GM19468 (cell line): Measurements from ENCODE around the gene PHRF1.

Experiments
- ATAC-seq: cut with Tn5 transposase; IDR thresholded peaks from one replicate; pipeline ENCODE4 v1.9.1; 2021; ENCODE audit warnings: mild to moderate bottlenecking, moderate library complexity, moderate number of reproducible peaks; ENCODE audit not compliant: unreplicated experiment; ENCODE audit errors: extremely low read depth

PHRF1 gene

DNA sequence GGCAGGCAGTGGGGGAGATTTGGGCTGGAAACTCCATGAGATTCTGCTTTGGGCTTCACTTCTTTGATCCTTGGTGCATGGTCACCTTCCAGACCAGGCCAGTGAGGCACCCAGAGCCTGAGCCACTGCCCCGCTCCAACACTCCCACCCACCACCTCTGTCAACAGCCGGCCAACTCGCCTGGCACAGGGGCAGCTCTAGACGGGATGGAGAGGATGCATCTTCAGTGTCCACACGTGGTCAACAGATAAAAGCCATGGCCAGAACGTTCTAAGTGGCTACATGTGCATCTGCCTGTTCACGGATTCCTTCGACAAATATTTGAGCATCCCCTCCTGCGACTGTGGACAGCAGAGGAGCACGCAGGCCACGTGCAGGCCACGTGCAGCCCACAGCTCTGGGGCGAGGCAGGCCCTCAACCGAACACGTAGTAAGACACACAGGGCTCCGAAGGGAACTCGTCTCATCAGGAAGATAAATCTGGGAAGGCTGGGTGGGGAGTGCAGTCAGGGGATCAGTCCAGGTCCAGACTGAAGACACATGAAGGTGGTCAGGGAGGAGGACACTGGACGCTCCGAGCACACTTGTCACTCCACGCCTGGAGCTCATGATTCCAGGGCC, 37.7 kb upstream of the PHRF1 start:
- no peak for ATAC-seq

DNA sequence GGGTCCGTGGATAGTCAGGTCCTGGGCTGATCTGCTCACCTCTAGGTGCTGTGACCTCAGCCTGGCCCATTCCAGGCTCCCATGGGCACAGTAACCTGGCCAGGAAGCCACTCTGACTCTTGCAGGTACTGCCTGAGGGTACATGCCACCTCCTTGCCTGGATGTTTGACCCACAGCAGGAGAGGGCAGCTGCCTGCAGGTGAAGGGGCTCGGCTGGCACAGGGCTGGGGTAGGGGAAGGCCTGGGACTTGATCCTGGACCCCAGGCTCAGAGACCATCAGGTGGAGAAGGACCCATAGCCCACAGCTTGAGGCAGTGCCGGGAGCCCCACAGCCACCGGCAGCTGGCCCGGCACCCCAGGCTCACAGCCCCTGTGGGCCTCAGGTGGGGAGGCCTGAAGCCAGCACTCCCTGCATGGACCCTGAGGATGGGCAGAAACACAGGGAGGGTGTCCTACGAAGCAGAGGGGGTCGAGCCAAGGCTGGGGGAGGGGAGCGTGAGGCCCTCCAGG, 36.2 kb upstream of the PHRF1 start:
- ATAC-seq, result no peak

DNA sequence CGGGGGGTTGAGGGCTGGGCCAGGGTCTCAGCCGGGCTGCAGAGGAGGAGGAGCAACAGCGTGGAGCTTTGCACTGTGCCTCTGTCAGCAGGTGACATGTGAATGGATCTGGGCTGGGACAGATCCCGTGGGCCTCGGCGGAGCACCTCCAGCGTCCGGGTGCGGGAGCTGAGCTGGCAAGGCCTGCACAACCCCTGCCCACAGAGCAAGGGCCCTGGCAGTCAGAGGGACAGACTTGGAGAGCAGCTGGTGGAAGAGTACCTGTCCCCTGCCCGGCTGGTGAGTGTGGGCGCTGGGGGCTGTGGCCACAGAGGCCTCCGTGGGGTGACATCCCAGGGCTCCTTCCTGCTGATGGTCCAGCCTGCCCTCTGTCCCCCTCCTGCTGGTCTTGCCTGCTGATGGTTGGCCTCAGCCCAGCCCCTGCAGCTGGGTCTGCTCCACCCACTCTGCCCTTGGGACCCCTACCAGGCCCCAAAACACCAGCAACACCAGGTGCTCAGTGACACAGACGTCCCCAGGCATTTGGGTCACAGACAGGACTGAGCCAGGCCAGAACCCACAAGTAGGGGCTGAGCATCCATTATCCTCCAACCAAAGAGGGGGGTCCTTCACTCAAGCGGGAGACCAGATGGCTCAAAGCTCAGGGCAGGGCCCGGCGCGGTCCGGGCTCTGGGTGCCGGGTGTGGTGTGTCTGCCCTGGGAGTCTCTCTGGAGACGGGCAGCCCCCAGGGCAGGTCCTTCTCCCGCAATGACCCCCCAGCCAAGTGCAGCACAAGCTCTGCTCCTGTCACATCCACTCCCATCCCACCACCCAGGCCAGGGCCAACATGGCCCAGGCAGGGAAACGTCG, 35.5 kb upstream of the PHRF1 start:
- ATAC-seq, result no peak

DNA sequence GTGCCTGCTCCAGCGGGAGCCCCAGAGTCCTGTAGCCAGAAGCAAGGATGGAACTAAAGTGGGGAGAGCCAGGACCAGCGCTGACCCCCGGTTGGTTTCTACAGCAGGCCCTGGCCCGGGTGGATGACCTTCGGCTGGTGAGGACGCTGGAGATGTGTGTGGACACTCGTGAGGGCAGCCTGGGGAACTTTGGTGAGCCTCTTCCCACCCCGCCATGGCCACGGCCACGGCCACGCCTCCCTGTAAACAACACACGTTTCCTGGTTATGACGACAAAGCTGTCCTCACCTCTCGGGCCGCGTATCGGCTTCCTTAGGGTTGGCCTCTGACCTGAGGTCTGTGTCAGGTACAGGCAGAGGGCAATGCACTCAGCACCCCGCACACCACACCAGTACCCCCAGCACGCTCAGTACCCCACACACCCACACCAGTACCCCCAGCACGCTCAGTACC, 34.8 kb upstream of the PHRF1 start:
- no peak for ATAC-seq

DNA sequence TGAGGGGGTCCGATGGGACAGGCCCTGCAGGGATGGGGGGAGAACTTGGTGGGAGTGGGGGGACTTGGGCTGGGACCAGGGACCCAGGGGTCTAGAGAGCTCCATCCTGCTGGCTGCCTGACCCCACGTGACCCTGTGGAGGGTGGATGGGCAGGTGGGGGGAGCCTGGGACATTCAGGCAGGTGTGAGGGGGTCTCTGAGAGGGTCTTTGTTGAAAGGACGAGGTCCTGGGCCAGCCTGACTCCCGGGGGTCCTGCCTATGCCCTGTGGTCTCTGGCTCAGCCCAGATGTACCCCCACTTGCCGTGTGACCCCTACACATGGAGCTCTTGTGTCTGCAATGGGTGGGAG, 31.5 kb upstream of the PHRF1 start:
- no peak for ATAC-seq

DNA sequence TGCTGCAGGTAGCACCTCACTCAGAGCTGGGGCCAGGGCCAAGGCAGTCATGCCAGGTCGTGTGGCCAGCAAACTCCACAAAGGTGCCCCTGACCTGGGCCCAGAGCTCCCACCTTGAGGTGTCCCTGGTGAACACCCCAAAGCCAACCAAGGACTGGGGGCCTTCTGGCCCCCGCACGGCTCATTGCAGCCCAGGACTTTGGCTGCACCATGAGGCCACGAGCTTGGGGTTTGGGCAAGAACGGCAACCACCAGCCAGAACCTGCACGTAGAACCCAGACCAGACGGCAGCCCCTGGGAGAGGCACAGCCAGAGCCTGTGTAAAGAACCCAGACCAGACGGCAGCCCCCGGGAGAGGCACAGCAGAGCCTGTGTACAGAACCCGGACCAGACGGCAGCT, 31.1 kb upstream of the PHRF1 start:
- no peak for ATAC-seq

DNA sequence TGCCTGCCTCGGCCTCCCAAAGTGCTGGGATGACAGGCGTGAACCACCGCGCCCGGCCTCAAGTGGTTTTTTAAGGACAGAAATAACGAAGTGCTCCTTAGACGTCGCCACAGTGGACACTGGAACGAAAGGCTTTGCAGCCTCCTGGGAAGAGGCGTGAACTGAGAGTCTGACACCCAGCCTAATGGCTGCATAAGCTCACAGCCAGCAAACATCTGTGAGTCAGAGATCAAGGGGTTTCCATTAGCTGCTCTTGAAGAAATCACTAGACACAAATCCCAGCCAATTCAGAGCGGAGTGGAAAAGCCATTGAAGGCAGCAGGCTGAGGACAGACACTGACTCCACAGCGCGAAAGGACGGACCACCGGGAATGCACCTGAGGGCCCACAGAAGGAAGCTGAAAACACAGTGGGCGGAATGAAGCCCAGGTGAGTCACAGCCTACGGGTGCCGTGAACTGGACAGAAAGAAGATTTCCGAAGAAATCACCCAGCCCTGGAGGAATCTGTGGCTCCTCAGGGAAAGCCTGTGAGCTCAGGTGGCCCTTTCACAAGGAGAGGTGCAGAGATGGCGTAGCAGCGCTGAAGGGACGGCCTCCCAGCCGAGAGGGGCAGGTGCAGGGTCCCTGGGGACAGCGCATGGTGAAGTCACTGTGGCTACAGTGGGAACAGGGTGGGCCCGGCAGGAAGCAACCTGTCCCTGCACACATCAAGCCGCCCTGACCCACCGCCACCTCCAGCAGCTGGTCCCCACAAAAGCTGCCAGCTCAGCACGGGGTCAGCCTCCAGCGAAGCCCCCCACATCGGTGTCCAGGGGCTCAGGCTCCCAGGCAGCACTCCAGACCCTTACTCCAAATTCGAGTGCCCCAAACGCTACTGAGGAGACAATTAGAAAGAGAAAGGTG, 27.3 kb upstream of the PHRF1 start:
- no peak for ATAC-seq

DNA sequence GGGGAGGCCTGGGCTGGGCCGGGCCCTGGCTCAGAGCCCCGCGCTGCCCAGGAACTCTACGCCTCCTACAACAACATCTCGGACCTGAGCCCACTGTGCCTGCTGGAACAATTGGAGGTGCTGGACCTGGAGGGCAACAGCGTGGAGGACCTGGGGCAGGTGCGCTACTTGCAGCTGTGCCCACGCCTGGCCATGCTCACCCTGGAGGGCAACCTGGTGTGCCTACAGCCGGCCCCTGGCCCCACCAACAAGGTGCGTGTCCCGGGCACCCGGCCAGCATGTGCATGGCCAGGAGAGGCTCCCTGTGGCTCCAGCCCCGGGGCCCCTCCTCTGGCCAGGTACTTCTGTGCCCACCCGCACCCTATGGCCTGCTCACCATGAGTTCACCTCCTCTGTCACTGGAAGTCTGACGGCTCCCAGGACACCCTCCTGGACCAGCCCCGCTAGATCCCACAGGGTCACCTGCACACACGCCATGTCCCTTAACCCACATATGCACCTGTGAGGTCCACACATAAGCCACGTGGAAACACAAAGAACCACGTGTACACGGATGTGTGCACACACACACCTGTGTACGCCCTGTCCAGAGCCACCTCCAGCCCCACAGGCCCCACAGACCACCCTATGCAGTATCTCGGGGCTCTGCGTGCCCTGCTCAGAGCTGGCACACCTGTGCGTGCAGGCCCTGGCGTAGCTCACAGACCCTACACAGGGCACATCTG, 26.1 kb upstream of the PHRF1 start:
- no peak for ATAC-seq

DNA sequence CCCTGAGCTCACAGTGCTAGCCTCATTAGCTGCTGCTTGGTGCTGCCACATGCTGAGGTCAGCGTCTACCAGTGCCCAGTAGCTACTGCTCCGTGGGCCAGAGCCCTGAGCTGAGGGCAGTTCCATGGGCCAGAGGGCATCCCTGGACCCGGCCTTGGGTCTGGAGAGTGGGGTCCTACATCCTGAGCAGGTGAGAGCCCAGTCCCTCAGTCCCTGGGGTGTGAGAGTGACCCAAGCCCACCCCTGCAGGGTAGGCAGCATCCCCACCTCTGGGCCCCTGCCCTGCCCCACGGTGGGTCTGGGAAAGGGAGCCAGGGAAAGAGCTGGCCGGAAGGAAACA, 25.6 kb upstream of the PHRF1 start:
- ATAC-seq, result no peak

DNA sequence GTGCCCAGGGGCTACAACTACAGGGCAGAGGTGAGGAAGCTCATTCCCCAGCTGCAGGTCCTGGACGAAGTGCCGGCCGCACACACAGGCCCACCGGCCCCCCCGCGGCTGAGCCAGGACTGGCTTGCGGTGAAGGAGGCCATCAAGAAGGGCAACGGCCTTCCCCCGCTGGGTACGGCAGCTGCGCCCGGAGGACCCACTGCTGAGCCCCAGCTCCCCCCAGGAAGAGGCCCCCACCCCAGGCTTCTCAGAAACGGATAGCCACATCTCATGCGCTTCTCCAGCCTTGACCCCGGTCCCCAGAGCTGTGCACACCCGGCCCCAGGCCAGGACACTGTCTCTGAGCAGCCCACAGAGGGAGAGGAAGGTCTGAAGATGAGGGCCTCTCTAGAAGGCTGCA, 25.1 kb upstream of the PHRF1 start:
- ATAC-seq, result no peak

DNA sequence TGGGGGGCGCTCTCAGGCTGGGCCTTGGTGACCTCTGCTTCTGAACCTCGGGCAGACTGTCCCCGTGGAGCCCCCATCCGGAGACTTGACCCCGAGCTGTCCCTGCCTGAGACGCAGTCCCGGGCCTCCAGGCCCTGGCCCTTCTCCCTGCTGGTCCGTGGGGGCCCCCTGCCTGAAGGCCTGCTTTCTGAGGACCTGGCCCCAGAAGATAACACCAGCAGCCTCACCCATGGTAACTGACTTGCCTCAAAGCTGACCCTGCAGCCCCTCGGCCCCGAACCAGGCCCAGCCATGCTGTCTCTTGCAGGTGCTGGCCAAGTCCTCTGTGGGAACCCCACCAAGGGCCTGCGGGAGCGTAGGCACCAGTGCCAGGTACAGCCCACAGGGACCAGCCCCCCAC, 24.7 kb upstream of the PHRF1 start:
- ATAC-seq, result no peak

DNA sequence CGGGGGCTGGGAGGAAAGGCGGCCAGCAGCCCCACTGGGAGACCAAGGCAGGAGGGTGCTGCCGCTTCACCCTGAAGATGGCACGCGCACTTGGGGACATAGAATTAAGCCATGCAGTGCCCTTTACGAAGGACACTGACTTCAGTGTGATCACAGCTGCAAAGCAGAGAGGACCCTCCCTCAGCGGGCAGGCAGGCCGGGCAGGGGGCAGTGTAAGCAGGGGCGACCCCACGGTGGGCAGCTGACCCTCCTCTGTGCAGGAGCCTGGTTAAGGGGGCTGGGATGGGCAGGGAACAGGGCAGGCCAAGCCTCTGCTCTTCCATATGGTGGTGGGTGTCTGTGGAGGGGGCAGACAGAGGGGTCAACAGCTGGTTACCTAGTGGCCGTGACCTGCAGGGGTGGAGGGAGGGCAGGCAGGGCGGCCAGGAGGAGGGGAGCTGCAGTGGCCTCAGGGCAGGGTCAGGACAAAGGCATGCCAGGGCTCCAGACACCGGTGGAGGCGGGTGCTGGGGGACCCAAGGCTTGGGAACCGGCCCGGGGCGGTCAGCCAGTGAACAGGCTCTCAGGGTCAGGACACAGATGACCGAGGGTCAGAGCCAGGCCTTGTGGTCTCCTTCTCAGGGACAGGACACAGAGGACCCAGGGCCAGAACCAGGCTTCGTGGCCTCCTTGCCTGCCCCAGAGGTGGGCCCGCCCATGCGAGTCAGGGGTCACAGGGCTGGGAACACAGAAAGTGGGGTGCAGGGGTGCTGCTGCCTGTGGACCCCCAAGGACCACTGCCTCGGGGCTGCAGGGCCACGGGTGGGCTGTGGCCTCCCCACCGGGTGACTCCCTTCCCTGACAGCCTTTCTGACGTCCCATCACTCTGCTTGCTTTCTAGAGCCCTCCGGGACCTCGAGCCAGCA, 22.9 kb upstream of the PHRF1 start:
- ATAC-seq, result no peak

DNA sequence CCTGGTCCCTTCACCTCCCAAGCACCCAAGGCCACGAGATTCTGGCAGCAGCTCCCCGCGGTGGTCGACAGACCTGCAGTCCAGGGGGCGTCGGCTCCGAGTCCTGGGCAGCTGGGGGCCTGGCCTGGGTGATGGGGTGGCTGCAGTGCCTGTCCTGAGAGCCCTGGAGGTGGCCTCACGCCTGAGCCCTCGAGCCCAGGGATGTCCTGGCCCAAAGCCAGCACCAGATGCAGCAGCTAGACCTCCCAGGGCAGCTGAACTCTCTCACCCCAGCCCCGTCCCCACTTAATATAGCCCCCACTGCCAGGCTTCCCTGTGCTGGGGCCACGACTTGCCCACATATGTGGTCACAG, 22.3 kb upstream of the PHRF1 start:
- no peak for ATAC-seq

DNA sequence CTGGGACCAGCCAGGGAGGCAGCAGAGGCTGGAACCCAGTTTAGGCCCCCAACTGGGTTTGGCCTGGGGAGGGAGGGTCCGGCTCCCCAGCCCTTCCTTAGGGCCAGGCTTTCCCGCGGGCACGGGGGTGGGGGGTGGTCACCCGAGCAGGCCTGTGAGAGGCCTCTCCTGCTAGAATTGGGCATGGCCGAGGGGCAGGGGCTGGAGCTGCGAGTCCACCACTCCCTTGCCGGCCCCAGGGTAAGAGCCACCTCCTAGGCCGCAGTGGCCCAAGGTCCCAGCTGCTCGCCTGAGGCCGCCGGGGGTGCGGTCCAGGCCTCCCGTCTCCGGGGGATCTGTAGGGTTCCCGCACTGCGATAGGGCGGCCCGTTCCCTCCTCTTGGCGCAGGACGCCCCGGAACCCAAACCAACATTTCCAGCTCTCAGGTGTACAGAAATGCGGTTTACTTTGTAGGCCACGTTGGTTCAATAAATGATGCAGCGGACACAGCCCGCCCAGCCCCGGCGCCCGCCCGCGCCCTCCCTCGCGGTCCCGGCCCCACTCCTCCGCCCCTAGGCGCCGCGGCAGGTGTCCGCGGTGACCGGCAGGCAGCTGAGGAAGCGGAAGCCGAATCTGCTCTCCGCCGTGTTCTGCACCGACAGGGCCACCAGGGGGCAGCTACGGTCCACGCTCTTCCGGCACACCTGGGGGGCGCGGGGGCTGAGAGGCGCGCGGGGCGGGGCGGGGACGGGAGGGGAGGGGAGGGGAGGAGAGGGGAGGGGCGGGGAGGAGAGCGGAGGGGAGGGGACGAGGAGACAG, 21.6 kb upstream of the PHRF1 start:
- no peak for ATAC-seq

DNA sequence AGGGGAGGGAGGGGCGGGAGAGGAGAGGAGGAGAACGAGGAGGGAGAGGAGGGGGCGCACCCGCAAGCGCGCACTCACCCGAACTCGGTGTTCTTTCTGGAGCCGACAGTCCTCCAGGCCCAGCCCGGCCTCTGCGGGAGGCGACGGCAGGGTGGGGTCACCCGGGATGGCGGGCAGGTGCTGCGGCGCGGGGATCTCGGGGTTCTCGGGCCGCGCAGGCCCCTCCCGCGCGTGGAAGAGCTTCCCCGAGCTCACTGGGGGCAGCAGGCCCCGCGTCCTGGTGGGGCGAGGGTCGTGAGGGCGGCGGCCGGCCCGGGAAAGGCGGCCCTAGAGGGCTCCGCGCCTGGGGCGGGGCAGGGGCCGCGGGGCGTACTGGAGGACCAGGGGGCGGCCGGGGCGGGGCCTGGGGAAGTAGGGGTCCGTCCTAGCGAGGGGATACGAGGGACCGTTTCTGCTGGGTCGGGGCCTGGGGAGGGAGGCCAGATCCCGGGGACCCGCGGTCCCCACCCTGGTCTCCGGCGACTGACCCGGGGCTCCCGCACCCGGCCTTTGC, 21.0 kb upstream of the PHRF1 start:
- ATAC-seq, result no peak

DNA sequence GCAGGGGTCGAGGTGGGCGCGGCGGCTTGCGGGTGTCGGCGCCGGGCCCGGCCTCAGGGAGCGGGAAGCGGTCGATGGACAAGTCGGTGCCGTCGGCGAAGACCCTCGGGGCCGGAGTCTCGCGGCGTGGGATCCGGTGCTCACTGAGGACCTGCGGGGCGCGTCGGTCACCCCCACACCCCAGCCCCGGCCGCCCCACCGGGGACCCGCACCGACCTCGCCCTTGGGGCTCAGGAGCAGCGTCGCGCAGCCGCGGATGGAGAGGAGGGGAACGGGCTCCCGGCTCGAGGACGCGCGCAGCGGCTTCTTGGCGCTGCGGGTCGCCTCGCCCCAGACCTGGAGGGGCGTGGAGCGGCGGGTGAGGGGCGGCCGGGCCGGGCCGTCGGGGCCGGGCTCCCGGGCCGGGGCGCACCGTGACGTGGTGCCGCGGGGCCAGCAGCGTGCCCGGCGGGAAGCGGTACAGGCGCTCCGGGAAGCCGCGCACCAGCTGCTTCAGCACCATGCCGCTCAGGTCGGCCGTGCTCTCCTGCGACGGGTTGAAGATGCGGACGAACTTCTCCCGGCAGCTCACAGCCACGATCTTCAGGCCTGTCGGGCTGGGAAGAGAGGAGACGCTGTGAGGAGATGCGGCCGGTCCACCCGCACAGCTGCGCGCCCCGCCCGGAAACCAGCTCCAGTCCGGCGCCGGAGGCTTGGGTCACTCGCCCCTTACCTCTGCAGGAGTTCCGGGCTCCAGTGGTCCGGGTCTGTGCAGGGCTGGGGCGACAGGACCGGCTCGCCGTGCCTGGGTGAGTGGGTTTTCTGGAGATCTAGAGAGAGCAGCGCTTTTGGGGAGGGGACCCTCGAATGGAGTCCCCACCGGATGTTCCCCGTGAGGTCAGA, 20.2 kb upstream of the PHRF1 start:
- no peak for ATAC-seq

DNA sequence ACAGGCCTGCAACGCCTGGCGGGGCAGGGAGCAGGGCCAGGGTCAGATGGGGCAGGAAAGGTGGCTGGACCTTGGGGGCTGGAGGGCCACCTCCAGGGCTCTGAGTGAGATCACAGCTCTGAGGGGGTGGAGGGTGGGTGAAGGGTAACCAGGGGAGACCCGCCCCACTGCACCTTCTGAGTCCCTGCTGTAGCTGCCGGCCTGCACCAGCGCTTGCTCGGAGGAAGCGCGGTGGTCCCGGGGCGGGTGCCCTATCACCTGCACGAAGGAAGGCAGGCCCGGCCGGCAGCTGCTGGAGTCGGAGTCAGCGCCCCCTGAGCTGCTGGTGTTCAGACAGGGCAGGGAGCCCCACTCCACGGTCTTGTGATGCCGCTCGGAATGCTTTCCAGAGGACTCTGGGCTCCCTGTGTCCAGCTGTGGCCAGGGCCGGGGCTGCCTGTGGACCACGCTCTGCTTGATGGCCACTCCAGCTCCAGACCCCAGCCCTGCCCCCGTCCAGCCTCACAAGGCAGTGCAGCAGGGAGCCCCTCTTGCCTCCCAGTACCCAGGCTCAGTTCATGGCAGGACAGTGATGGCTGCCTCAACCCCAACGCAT, 19.5 kb upstream of the PHRF1 start:
- no peak for ATAC-seq
